Uterine smooth muscle cell (primary cell): Measurements from ENCODE around the gene CHKB. TPM values are rescaled to one million over a fixed set of nuclear protein-coding genes. Genes with fewer than 3 reads are reported as not detected.

Experiments
- total RNA-seq: library from RNA; depleted of rRNA; stranded (reverse); fragments of >200 nt; gene quantifications from 2 replicates; pipeline ENCODE4 v1.2.3, GENCODE V29; 2014

The CHKB gene
- total RNA-seq: 19.5 and 27.2 TPM in 2 replicates

DNA sequence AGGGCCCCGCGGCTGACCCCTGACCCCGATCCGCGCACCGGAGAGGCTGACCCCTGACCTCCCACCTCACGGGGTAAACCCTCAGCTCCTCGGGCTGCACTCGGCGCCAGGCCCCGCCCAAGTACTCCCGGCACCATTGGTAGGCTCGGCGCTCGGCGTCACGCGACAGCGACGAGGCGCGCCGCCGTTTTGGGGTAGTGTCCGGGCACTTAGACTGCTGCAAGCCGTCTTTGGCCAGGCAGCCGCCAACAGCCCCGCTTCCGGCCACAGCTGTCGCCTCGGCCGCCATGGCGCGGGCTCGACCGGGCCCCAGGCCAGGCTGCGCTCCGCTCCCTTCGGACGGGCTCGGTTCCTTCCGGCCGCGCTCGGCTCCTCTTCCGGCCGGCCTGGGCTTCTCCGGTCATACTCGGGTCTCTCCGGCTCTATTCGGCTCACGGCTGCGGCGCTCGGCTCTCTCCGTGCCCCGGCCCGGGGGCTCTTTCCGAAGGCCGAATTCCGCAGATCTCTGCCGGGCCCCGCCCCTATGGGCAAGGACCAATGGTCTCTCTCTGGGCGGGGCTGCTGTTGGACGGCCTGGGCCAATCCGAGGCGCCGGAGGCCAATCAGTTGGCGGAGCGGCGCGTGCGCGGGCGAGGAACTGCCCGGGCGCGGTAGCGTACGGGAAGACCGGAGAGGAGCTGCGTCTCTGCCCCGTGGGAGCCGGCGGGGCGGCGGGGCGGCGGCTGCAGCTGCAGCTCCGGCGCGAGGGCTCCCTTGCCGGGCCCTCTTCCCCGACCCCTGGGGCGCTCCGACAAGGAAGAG is at the start of gene CHKB:
CHKB (minus strand) TSS at position 357 of the 801 bp plus-strand sequence; CDS start at position 289, 68 bp downstream.

GRCh38 chr22:50627642-50628542 is 45.2 kb upstream of the CHKB start, which contains the start of gene ARSA:
TSS of gene ARSA (minus strand) at chr22:50628152. CDS start at chr22:50627779, 373 bp downstream.

GRCh38 chr22:50600538-50600937 is 17.9 kb upstream of the CHKB start, which contains the start of gene MAPK8IP2:
TSS of gene MAPK8IP2 (plus strand) at chr22:50600793. CDS start at chr22:50600819, 26 bp downstream.

GRCh38 chr22:50577987-50578775 is 4.5 kb downstream of the CHKB start, which contains the start of gene CPT1B:
TSS of gene CPT1B (minus strand) at chr22:50578427. CDS start at chr22:50577915, 512 bp downstream.

GRCh38 chr22:50562523-50563412 is 19.9 kb downstream of the CHKB start, which contains the start of gene SYCE3:
TSS of gene SYCE3 (minus strand) at chr22:50562919. CDS start at chr22:50556405, 6,514 bp downstream.

GRCh38 chr22:50545522-50546325 is 36.9 kb downstream of the CHKB start, which contains the start of gene KLHDC7B:
TSS of gene KLHDC7B (plus strand) at chr22:50545899. CDS start at chr22:50546244, 345 bp downstream.

DNA sequence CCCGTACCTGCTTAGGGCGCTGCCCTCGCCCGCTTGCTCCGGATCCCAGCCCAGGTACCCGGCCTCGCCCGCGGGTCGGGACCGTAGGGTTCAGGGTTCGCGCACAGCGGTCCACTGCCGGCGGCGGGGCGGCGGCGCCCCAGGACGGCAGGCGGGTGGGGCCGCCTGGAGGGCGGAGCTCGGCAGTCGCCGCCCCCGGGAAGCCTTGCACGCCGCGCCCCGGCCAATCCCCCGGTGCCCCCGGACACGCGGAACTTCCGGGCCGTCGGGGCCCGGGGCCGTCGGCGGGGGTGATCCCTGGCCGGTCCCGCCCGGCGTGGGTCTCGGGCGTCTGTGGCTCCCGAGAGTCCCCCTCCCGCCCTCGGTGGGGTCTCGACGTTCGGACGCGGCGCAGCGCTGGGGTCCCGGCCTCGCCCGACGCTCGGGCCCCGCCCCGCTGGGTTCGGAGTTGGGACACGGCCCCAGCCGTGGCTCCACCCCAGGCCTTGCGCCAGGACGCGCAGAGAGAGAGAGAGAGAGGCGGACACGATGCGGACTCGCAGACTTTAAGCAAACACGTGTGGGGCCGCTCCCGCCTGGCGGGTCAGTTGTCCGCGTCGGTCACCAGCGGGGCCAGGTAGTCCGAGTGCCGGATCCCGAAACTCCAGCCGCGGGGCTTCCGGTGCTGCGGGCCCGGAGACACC is 52.6 kb downstream of the CHKB start, which contains the start of gene TYMP:
TYMP (minus strand) TSS at position 116 of the 683 bp plus-strand sequence. CDS start 303 bp downstream, outside the sequence.

Other genes starting within 250 kb of the CHKB start
- gene PPP6R2, start 239.5 kb downstream of the CHKB start, total RNA-seq: 72.0 and 73.0 TPM in 2 replicates
- gene SBF1, start 107.8 kb downstream of the CHKB start, total RNA-seq: 83.4 and 118 TPM in 2 replicates
- gene ADM2, start 101.3 kb downstream of the CHKB start, total RNA-seq: 1.8 and 7.0 TPM in 2 replicates
- gene MIOX, start 96.0 kb downstream of the CHKB start, total RNA-seq: not detected in 2 replicates
- gene LMF2, start 75.1 kb downstream of the CHKB start, total RNA-seq: 48.0 and 51.4 TPM in 2 replicates
- gene NCAPH2, start 74.6 kb downstream of the CHKB start, total RNA-seq: 36.0 and 79.0 TPM in 2 replicates
- 2.7 and 4.5 TPM in 2 replicates for gene SCO2, start 57.3 kb downstream of the CHKB start, total RNA-seq
- 5.1 and 12.5 TPM in 2 replicates for gene TYMP, start 52.8 kb downstream of the CHKB start, total RNA-seq
- gene KLHDC7B, start 37.0 kb downstream of the CHKB start, total RNA-seq: 0.11 and 0.62 TPM in 2 replicates
- gene SYCE3, start 19.9 kb downstream of the CHKB start, total RNA-seq: not detected in 2 replicates
- gene CPT1B, start 4.4 kb downstream of the CHKB start, total RNA-seq: 0.44 and 1.7 TPM in 2 replicates
- gene MAPK8IP2, start 17.9 kb upstream of the CHKB start, total RNA-seq: 0.33 and 0.37 TPM in 2 replicates
- 5.9 and 15.5 TPM in 2 replicates for gene ARSA, start 45.3 kb upstream of the CHKB start, total RNA-seq
- 0.22 and 0.50 TPM in 2 replicates for gene SHANK3, start 90.0 kb upstream of the CHKB start, total RNA-seq
- not detected in 2 replicates for gene ACR, start 155.4 kb upstream of the CHKB start, total RNA-seq
- gene RABL2B, start 200.8 kb upstream of the CHKB start, total RNA-seq: 7.6 and 8.7 TPM in 2 replicates